Skin epidermis (tissue), 12 donors: ENCODE results near the gene HBE1.
"Not testable (repeated sequence)": the region's sequence is repeated elsewhere in the genome, so short reads cannot be mapped to it uniquely, and the experiment has no call there.

Experiments
- H3K27ac ChIP-seq, 21 experiments: fragments of 200-600 bp; sonication (generic) in 11 of 21; one replicate each; pipeline ENCODE4 v1.5.0; 2020; ENCODE audit warnings: mild to moderate bottlenecking in 3 of 21, inconsistent platforms in 2 of 21, moderate library complexity in 2 of 21
- H3K4me3 ChIP-seq, 7 experiments: fragments of 200-600 bp; sonication (generic) in 2 of 7; one replicate each; pipeline ENCODE4 v1.5.0; 2020; ENCODE audit warnings: inconsistent platforms in 2 of 7, mild to moderate bottlenecking in 2 of 7, moderate library complexity in 1 of 7

The HBE1 gene

GRCh38 chr11:5269715-5270147, at the start of gene HBE1:
TSS of gene HBE1 (minus strand) at chr11:5269945. CDS start at chr11:5269890, 55 bp downstream.
- Histone ChIP-seq H3K4me3 (no peak within 1 kb of the TSS), H3K27ac (no peak within 1 kb of the TSS)

GRCh38 chr11:5317292-5317691, 47.5 kb upstream of the HBE1 start:
- Histone ChIP-seq H3K4me3 (no peak overlapping the region), H3K27ac (no peak overlapping the region)

DNA sequence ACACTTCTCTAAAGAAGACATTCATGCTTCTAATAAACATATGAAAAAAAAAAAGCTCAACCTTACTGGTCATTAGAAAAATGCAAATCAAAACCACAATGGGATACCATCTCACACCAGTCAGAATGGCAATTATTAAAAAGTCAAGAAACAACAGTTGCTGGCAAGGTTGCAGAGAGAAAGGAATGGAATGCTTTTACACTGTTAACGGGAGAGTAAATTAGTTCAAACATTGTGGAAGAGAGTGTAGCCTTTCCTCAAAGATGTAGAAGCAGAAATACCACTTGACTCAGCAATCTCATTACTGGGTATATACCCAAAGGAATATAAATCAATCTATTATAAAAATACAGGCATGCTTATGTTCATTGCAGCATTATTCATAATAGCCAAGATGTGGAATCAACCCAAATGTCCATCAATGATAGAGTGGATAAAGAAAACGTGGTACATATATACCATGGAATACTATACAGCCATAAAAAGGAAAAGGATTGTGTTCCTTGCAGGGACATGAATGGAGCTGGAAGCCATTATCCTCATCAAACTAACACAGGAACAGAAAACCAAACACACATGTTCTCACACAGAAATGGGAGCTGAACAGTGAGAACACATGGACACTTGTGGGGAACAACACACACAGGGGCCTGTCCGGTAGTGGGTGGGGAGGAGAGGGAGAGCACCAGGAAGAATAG, 43.7 kb upstream of the HBE1 start:
- not testable (repeated sequence) for H3K27ac ChIP-seq, H3K4me3 ChIP-seq

- Histone ChIP-seq H3K27ac (no peak overlapping the region), H3K4me3 (no peak overlapping the region)
These were observed 40.7 kb upstream of the HBE1 start for GRCh38 chr11:5310423-5310822.

DNA sequence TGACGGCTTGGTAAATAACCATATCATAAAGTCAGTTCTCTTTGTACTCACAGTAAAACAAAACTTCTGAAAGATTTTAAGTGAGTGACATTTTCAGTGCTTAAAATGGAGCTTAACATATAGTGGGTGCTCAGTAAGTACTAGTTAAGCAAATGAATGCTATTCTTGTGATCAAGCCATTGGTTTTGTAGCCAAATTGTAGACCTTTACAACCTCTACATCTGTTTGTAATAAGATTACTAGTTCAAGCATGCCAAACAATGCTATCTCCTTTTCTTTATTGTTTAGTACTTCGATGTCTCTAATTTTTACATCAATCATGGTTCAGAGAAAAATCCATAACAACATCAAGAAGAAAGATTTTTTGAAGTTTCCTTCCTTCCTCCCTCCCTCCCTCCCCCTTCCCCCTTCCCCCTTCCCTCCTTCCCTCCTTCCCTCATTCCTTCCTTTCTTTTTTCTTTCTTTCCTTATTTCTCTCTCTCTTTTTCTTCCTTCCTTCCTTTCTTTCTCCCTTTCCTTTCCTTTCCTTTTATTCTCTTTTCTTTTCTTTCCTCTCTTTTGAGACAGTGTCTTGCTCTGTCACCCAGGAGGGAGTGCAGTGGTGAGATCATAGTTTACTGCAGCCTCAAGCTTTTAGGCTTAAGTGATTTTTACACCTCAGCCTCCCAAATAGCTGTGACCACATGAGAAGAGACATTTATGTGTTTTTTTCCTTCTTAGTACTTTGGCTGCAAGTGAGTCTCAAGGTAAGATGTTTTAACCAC, 37.7 kb upstream of the HBE1 start:
- no peak overlapping the region for H3K4me3 ChIP-seq
- no peak overlapping the region for H3K27ac ChIP-seq

GRCh38 chr11:5304046-5304445, 34.3 kb upstream of the HBE1 start:
- no peak overlapping the region for H3K4me3 ChIP-seq
- H3K27ac ChIP-seq: no peak overlapping the region

DNA sequence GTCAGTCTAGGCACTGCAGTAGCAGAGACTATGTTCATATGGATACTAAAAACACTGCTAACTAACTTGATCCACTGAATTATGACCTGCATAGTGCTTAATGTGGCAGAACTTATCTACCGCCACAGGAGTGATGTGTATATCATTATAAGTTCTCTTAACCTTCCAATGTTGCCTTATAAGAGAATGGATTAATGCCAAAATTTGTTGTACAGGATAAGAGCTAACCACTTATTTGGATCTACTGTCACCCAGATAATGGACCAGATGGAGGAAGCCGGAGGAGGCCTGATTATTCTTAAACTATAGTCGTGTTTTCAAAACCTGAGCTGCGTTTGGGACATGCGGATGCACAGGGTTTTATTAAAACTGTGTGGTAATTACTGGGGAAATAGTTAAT, 33.9 kb upstream of the HBE1 start:
- H3K27ac ChIP-seq: no peak overlapping the region
- H3K4me3 ChIP-seq: no peak overlapping the region

DNA sequence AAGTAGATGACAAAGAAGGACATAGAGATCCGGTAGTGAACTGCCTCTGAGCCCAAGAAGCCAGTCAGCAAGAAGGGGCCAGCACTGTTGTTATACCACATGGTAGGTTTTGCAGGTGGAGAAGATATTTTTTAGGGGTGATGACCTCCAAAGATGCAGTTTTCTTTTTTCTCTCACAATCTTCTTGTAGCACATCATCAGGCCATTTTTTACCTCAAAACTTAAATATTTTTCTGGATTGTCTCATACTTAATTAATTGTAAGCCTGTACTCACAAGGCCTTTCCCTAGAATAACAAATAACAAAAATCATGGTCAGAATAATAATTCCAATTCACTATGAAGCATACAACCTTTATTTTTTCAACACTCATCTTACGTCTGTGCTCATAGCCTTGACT, 32.1 kb upstream of the HBE1 start, which contains the start of gene OR51B4:
Gene OR51B4 (minus strand): TSS at position 101 of the 400 bp plus-strand sequence. CDS start 0 bp downstream, at position 101.
- H3K4me3 ChIP-seq: no peak within 1 kb of the TSS
- H3K27ac ChIP-seq: no peak within 1 kb of the TSS

GRCh38 chr11:5300251-5300650, 30.5 kb upstream of the HBE1 start:
- H3K4me3 ChIP-seq: no peak overlapping the region

GRCh38 chr11:5298451-5298850, 28.7 kb upstream of the HBE1 start:
- H3K4me3 ChIP-seq: no peak overlapping the region
- no peak overlapping the region for H3K27ac ChIP-seq

More at GRCh38 chr11:5300251-5300650, 30.5 kb upstream of the HBE1 start:
- no peak overlapping the region for H3K27ac ChIP-seq

DNA sequence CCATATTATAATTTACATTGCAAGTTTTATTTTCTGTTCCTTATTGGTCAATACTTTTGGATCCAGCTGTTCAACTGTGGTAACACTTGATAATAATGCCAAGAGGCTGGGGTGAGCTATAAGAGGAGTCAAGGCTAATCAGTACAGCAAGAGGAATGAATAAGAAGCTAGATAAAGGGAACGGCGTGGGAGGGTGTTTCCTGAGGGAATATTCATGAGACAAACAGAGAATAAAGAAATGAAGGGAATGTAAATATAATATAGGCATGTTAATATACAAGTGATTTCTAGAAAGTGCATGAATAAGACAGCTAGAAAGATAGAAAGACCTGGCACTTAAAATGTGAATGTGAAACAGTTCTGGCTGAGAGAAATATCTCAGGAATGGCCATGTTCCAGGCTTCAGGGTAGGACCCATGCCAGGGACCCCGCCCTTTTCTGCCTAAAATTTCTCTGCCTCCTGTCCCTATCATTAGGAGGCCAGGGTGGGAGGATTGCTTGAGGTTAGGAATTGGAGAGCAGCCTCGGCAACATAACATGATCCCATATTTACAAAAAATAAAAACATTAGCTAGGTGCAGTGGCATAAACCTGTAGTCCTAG, 28.1 kb upstream of the HBE1 start:
- Histone ChIP-seq H3K4me3 (no peak overlapping the region), H3K27ac (no peak overlapping the region)

DNA sequence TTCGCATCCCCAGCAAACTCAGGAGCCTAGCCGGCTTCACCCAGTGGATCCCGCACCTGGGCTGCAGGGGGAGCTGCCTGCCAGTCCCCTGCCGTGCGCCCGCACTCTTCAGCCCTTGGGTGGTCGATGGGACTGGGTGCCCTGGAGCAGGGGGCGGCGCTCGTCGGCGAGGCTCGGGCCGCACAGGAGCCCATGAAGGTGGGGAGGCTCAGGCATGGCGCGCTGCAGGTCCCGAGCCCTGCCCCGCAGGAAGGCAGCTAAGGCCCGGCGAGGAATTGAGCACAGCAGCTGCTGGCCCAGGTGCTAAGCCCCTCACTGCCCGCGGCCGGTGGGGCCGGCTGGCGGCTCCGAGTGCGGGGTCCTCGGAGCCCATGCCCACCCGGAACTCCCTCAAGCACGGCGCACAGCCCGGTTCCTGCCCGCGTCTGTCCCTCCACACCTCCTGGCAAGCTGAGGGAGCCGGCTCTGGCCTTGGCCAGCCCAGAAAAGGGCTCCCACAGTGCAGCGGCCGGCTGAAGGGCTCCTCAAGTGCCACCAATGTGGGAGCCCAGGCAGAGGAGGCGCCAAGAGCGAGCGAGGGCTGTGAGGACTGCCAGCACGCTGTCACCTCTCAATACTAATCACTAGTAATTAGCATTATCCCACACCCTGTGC, 24.7 kb upstream of the HBE1 start:
- not testable (repeated sequence) for H3K27ac ChIP-seq

DNA sequence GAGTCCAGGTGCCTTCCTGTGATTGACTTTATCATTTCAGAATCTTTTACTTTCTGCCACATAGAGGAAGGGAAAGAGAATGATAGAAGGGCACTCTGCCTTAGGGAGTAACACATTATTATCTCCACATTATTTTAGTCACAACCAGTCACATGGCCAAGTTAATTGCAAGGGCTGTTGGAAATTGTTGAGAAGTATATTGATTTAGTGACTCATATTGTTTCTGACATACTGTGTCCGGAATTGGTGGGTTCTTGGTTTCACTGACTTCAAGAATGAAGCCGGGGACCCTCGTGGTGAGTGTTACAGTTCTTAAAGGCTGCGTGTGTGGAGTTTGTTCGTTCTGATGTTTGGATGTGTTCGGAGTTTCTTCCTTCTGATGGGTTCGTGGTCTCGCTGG, 23.3 kb upstream of the HBE1 start:
- Histone ChIP-seq H3K27ac (no peak overlapping the region), H3K4me3 (no peak overlapping the region)

More for the DNA sequence above, 24.7 kb upstream of the HBE1 start:
- H3K4me3 ChIP-seq: not testable (repeated sequence)

DNA sequence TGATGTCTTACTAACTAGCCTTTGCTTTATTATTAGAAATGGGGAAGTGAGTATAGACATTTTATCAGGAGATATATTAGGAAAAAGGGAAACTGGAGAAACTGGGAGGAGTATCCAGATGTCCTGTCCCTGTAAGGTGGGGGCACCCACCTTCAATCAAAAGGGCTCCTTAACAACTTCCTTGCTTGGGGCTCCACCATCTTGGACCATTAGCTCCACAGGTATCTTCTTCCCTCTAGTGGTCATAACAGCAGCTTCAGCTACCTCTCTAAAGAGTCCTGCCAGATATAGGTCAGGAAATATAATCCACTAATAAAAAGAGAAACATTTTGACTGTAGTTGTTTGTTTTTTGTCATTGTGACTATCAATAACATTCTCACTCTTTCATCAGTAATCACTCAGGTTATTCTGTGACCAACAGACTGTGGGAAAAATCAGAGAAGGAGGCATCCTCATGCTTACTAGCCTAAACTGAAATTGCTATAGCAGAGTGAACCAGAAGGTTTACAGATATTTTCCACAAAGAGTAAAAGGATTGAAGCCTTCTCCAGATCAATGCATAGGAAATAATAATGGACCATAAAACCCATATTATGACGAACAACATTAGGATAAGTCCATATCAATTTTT, 21.6 kb upstream of the HBE1 start:
- H3K27ac ChIP-seq: no peak overlapping the region
- H3K4me3 ChIP-seq: no peak overlapping the region

DNA sequence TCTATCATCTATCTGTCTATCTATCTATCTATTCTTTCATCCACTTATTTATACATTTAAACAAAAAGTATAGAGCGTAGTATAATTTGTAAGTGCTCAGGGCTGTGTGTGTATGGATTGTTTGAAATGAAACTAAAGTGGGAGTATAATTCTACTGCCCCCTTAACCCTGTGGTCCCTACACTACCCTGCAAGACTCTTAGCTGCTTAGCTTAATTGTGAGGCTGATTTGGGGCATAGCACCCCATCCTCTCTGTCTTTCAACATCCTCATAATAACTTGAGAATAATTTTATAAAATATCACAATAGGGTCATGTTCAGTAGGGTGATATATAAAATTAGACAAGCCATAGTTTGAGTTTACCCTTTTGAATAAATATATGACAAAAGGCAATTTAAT, 20.4 kb upstream of the HBE1 start:
- no peak overlapping the region for H3K27ac ChIP-seq
- H3K4me3 ChIP-seq: no peak overlapping the region

GRCh38 chr11:5289696-5290095, 20.0 kb upstream of the HBE1 start:
- no peak overlapping the region for H3K27ac ChIP-seq
- H3K4me3 ChIP-seq: no peak overlapping the region

DNA sequence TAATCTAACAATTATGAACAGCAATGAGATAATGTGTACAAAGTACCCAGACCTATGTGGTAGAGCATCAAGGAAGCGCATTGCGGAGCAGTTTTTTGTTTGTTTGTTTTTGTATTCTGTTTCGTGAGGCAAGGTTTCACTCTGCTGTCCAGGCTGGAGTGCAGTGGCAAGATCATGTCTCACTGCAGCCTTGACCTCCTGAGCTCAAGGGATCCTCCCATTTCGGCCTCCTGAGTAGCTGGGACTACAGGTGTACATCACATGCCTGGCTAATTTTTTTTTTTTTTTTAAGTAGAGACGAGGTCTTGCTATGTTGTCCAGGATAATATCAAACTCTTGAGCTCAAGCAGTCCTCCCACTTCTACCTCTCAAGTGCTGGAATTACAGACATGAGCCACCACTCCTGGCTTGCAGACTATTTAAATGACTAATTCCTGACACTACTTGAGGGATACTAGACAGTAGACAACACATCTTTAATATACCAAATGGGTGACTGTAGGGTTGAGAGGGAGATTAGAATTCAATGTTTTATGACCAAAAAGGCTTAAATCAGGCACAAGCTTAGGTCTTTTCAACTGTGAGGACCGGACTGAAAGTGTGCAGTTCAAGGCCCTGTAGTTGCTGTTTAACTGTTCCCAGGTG, 19.3 kb upstream of the HBE1 start:
- no peak overlapping the region for H3K27ac ChIP-seq
- no peak overlapping the region for H3K4me3 ChIP-seq

DNA sequence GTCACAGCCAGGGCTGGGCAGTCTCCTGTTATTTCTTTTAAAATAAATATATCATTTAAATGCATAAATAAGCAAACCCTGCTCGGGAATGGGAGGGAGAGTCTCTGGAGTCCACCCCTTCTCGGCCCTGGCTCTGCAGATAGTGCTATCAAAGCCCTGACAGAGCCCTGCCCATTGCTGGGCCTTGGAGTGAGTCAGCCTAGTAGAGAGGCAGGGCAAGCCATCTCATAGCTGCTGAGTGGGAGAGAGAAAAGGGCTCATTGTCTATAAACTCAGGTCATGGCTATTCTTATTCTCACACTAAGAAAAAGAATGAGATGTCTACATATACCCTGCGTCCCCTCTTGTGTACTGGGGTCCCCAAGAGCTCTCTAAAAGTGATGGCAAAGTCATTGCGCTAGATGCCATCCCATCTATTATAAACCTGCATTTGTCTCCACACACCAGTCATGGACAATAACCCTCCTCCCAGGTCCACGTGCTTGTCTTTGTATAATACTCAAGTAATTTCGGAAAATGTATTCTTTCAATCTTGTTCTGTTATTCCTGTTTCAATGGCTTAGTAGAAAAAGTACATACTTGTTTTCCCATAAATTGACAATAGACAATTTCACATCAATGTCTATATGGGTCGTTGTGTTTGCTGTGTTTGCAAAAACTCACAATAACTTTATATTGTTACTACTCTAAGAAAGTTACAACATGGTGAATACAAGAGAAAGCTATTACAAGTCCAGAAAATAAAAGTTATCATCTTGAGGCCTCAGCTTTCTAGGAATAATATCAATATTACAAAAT, 18.6 kb upstream of the HBE1 start:
- H3K27ac ChIP-seq: no peak overlapping the region
- H3K4me3 ChIP-seq: no peak overlapping the region

DNA sequence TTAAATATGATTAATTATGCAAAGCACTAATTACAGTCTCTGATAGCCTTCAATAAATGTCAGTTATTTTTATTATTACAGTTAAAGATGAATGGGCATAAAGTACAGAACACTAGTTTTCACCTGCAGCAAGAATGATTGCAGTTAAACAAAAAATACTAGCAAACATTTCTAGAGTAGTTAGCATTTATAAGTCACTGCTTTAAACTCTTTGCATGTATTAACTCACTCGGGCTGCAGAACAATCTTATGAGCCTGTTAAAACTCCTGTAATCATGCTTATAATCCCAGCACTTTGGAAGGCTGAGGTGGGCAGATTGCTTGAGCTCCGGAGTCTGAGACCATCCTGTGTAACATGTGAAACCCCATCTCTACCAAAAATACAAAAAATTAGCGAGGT, 17.2 kb upstream of the HBE1 start:
- Histone ChIP-seq H3K27ac (no peak overlapping the region), H3K4me3 (no peak overlapping the region)
